AG08395 (cell line): ENCODE data around the gene SLX4IP.

Source experiments
- DNase-seq: peaks from one replicate; pipeline ENCODE4 v3.0.0; 2012; ENCODE audit warnings: mixed read lengths, low spot score

SLX4IP gene

GRCh38 chr20:10497791-10498190, 62.7 kb downstream of the SLX4IP start:
- DNase-seq = no peak

- no peak for DNase-seq
Observed at GRCh38 chr20:10498200-10498599, 63.1 kb downstream of the SLX4IP start.

GRCh38 chr20:10501402-10501801, 66.3 kb downstream of the SLX4IP start:
- no peak for DNase-seq

- DNase-seq = no peak
Observed at GRCh38 chr20:10502098-10502526, 67.0 kb downstream of the SLX4IP start.

GRCh38 chr20:10504608-10504993, 69.5 kb downstream of the SLX4IP start:
- DNase-seq = no peak

- peak; percentile 19 for DNase-seq
Observed at GRCh38 chr20:10504994-10505730, 70.1 kb downstream of the SLX4IP start.

- DNase-seq = no peak
Observed at GRCh38 chr20:10505827-10506226, 70.7 kb downstream of the SLX4IP start.

- DNase-seq = no peak
Observed at GRCh38 chr20:10507052-10507451, 71.9 kb downstream of the SLX4IP start.

- peak; percentile 13 for DNase-seq
Observed at GRCh38 chr20:10508060-10508459, 73.0 kb downstream of the SLX4IP start.

- DNase-seq = peak; percentile 54
Observed at GRCh38 chr20:10508468-10509251, 73.6 kb downstream of the SLX4IP start.

GRCh38 chr20:10509376-10509775, 74.3 kb downstream of the SLX4IP start:
- DNase-seq = no peak

GRCh38 chr20:10510216-10510615, 75.1 kb downstream of the SLX4IP start:
- DNase-seq = no peak

GRCh38 chr20:10511170-10511508, 76.0 kb downstream of the SLX4IP start:
- no peak for DNase-seq

GRCh38 chr20:10511509-10512251, 76.6 kb downstream of the SLX4IP start:
- peak; percentile 94 for DNase-seq

- DNase-seq = no peak
Observed at GRCh38 chr20:10513061-10513460, 78.0 kb downstream of the SLX4IP start.

- peak; percentile 25 for DNase-seq
Observed at GRCh38 chr20:10513931-10514575, 78.9 kb downstream of the SLX4IP start.

GRCh38 chr20:10516529-10516928, 81.4 kb downstream of the SLX4IP start:
- no peak for DNase-seq

- no peak for DNase-seq
Observed at GRCh38 chr20:10519361-10520046, 84.4 kb downstream of the SLX4IP start.

GRCh38 chr20:10520528-10520927, 85.4 kb downstream of the SLX4IP start:
- no peak for DNase-seq

- DNase-seq = peak; percentile 82
Observed at GRCh38 chr20:10521068-10521831, 86.1 kb downstream of the SLX4IP start.

GRCh38 chr20:10521836-10522235, 86.7 kb downstream of the SLX4IP start:
- DNase-seq = no peak
